Measurements from ENCODE around the gene ZNF791. TPM values are rescaled to one million over a fixed set of nuclear protein-coding genes. Genes with fewer than 3 reads are reported as not detected.

ZNF791 gene
- total and polyA plus RNA-seq, 2 of the 13 experiments (the other 11 are each of a cell fraction or from before 2014, with no cell fraction given): 12.8 to 17.4 TPM

DNA sequence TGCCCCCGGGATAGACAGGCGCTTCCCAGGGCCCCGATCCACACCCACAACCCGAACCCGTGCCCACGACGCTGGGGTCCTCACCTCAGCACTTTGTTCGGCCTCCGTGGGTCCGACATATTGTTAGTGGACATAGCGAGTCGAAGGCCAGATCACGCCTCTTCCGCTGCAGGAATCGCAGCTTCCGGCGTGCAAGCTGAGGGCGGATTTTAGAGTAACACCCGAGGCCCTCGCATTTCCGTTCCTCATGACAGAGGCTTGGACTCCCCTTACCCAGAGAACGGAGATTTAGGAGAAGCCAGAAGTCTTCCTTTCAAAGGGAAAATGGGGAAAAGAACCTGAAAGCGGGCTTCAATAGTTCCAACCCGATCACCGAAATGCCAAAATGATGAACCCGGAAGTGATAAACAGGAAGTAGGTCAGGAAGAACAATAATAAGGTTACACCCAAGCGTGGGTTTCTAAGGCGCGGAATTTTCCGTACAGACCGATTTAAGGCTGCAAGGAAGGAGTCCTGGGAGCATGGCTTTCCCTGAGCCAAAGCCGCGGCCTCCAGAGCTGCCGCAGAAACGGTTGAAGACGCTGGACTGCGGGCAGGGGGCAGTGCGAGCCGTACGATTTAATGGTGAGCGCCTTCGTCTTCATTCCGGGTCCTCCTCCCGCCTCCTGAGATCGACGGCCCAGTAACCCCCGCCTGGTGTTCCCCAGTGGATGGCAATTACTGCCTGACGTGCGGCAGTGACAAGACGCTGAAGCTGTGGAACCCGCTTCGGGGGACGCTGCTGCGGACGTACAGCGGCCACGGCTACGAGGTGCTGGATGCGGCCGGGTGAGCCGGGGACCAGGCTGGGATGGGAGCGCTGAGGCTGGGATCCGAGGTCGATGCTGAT lies 58.8 kb downstream of the ZNF791 start (continued):
- TF ChIP-seq, protein P1, sequence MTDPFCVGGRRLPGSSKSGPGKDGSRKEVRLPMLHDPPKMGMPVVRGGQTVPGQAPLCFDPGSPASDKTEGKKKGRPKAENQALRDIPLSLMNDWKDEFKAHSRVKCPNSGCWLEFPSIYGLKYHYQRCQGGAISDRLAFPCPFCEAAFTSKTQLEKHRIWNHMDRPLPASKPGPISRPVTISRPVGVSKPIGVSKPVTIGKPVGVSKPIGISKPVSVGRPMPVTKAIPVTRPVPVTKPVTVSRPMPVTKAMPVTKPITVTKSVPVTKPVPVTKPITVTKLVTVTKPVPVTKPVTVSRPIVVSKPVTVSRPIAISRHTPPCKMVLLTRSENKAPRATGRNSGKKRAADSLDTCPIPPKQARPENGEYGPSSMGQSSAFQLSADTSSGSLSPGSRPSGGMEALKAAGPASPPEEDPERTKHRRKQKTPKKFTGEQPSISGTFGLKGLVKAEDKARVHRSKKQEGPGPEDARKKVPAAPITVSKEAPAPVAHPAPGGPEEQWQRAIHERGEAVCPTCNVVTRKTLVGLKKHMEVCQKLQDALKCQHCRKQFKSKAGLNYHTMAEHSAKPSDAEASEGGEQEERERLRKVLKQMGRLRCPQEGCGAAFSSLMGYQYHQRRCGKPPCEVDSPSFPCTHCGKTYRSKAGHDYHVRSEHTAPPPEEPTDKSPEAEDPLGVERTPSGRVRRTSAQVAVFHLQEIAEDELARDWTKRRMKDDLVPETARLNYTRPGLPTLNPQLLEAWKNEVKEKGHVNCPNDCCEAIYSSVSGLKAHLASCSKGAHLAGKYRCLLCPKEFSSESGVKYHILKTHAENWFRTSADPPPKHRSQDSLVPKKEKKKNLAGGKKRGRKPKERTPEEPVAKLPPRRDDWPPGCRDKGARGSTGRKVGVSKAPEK (CRISPR knock-in tag; IDR thresholded peaks at IDR 0.05; ENCODE audit: borderline replicate concordance): no peak
- TF ChIP-seq FOXM1 (CRISPR knock-in tag; IDR thresholded peaks at IDR 0.05) (no peak), MAF1 (CRISPR knock-in tag; IDR thresholded peaks at IDR 0.05; ENCODE audit: borderline replicate concordance) (peak; percentile 6; the same call in 1 of the 2 replicates), ZBTB38 (CRISPR knock-in tag; IDR thresholded peaks at IDR 0.05) (no peak; the same call in 1 of the 2 replicates), TBL1XR1 (IDR thresholded peaks at IDR 0.05; ENCODE audit: borderline replicate concordance, low read length, partially characterized antibody) (peak; percentile 21), ZNF30 (CRISPR knock-in tag; IDR thresholded peaks at IDR 0.05) (no peak), ZNF430 (CRISPR knock-in tag; IDR thresholded peaks at IDR 0.05) (no peak), ZNF781 (CRISPR knock-in tag; IDR thresholded peaks at IDR 0.05; ENCODE audit: borderline replicate concordance, not compliant biosample characterization) (peak; percentile 66), SMAD9 (CRISPR knock-in tag; IDR thresholded peaks at IDR 0.05) (0 out of 2 replicates have a peak, but pooled peaks have one; percentile 11), ZFY (CRISPR knock-in tag; IDR thresholded peaks at IDR 0.05) (peak; percentile 92), POLR2A (IDR thresholded peaks at IDR 0.05; ENCODE audit: insufficient read depth in 1 of 2, low read depth in 2 of 2, low read length in 2 of 2) (peak; percentile 66 to 77)
- TF ChIP-seq, protein P2, sequence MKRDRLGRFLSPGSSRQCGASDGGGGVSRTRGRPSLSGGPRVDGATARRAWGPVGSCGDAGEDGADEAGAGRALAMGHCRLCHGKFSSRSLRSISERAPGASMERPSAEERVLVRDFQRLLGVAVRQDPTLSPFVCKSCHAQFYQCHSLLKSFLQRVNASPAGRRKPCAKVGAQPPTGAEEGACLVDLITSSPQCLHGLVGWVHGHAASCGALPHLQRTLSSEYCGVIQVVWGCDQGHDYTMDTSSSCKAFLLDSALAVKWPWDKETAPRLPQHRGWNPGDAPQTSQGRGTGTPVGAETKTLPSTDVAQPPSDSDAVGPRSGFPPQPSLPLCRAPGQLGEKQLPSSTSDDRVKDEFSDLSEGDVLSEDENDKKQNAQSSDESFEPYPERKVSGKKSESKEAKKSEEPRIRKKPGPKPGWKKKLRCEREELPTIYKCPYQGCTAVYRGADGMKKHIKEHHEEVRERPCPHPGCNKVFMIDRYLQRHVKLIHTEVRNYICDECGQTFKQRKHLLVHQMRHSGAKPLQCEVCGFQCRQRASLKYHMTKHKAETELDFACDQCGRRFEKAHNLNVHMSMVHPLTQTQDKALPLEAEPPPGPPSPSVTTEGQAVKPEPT (CRISPR knock-in tag; IDR thresholded peaks at IDR 0.05; ENCODE audit: low read depth): no peak; the same call in 1 of the 2 replicates
- TF ChIP-seq, protein P3, sequence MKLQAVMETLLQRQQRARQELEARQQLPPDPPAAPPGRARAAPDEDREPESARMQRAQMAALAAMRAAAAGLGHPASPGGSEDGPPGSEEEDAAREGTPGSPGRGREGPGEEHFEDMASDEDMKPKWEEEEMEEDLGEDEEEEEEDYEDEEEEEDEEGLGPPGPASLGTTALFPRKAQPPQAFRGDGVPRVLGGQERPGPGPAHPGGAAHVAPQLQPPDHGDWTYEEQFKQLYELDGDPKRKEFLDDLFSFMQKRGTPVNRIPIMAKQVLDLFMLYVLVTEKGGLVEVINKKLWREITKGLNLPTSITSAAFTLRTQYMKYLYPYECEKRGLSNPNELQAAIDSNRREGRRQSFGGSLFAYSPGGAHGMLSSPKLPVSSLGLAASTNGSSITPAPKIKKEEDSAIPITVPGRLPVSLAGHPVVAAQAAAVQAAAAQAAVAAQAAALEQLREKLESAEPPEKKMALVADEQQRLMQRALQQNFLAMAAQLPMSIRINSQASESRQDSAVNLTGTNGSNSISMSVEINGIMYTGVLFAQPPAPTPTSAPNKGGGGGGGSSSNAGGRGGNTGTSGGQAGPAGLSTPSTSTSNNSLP (IDR thresholded peaks at IDR 0.05; ENCODE audit: low read depth, low read length): no peak
- TF ChIP-seq, protein P4, sequence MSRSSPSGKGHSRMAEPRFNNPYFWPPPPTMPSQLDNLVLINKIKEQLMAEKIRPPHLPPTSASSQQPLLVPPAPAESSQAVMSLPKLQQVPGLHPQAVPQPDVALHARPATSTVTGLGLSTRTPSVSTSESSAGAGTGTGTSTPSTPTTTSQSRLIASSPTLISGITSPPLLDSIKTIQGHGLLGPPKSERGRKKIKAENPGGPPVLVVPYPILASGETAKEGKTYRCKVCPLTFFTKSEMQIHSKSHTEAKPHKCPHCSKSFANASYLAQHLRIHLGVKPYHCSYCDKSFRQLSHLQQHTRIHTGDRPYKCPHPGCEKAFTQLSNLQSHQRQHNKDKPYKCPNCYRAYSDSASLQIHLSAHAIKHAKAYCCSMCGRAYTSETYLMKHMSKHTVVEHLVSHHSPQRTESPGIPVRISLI (CRISPR knock-in tag; IDR thresholded peaks at IDR 0.05; ENCODE audit: borderline replicate concordance): no peak
- TF ChIP-seq, protein P5, sequence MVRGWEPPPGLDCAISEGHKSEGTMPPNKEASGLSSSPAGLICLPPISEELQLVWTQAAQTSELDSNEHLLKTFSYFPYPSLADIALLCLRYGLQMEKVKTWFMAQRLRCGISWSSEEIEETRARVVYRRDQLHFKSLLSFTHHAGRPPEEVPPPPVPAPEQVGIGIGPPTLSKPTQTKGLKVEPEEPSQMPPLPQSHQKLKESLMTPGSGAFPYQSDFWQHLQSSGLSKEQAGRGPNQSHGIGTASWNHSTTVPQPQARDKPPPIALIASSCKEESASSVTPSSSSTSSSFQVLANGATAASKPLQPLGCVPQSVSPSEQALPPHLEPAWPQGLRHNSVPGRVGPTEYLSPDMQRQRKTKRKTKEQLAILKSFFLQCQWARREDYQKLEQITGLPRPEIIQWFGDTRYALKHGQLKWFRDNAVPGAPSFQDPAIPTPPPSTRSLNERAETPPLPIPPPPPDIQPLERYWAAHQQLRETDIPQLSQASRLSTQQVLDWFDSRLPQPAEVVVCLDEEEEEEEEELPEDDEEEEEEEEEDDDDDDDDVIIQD (CRISPR knock-in tag; IDR thresholded peaks at IDR 0.05; ENCODE audit: low read depth): no peak
- TF ChIP-seq, protein P6, sequence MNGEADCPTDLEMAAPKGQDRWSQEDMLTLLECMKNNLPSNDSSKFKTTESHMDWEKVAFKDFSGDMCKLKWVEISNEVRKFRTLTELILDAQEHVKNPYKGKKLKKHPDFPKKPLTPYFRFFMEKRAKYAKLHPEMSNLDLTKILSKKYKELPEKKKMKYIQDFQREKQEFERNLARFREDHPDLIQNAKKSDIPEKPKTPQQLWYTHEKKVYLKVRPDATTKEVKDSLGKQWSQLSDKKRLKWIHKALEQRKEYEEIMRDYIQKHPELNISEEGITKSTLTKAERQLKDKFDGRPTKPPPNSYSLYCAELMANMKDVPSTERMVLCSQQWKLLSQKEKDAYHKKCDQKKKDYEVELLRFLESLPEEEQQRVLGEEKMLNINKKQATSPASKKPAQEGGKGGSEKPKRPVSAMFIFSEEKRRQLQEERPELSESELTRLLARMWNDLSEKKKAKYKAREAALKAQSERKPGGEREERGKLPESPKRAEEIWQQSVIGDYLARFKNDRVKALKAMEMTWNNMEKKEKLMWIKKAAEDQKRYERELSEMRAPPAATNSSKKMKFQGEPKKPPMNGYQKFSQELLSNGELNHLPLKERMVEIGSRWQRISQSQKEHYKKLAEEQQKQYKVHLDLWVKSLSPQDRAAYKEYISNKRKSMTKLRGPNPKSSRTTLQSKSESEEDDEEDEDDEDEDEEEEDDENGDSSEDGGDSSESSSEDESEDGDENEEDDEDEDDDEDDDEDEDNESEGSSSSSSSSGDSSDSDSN (CRISPR knock-in tag; IDR thresholded peaks at IDR 0.05): peak; percentile 47
